ENCODE results near the gene TMEM186.
"Not testable (repeated sequence)": the region's sequence is repeated elsewhere in the genome, so short reads cannot be mapped to it uniquely, and the experiment has no call there.

Gene TMEM186

DNA sequence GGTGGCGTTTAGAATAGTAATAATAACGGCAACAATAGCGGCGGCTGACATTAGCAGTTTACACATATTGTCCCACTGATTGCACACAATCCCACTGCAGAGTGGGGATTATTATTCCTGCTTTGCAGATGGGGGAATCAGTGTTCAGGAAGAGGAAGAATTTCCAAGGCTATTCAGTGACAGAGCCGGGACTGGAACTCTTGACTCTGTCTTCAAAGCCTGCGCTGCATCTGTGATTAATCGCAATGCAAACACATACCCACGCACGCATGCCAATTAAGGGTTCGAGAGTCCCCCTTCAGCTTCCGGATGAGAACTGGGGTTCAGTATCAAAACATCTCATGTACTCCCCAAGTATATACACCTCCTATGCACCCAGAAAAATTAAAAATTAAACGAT is 29.2 kb downstream of the TMEM186 start:
- no peak for DNase-seq

DNA sequence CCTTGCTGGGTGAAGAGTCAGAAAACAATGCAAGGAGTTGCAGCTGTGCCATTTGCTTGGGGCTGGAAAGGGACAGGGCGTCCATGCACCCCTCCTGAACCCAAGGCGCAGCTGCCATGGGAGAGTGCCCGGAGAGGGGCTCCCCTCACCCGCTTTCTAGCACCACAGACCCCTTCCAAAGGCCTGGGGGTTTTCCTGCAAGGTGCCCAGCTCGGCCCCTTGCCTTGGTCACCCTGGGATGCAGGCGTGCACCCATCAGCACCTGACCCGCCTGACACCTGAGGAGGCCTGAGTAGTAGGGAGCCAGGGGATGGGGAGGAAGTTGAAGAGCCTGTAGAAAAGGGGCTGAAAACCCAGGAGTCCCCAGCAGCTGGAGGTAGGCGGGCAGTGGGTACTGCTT is 30.3 kb downstream of the TMEM186 start:
- no peak for DNase-seq

DNA sequence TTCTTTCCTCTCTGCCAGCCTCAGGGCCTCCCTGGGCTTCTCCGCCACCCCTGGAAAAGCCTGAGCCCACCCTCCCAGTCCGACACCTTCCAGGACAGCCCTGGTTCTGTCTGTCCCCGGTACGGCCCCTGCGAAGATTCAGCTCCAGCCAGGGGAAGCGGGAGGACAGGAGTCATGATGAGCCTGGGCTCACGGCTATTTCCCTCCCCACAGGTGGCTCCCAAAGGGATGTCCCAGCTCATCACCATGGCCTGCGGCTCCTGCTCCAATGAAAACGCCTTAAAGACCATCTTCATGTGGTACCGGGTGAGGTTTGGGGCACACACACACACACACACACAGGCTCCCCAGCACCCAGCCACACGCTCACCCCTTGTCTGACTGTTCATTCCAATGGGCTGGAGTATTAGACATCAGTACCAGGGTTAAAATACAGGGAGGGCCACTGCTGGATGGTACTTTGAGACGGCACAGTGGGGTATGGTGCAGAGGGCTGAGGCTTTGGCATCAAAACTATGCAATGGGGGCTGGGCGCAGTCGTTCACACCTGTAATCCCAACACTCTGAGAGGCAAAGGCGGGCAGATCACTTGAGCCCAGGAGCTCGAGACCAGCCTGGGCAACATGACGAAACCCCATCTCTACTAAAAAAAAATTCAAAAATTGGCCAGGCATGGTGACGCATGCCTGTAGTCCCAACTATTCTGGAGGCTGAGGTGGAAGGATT is 32.8 kb downstream of the TMEM186 start:
- no peak for DNase-seq

DNA sequence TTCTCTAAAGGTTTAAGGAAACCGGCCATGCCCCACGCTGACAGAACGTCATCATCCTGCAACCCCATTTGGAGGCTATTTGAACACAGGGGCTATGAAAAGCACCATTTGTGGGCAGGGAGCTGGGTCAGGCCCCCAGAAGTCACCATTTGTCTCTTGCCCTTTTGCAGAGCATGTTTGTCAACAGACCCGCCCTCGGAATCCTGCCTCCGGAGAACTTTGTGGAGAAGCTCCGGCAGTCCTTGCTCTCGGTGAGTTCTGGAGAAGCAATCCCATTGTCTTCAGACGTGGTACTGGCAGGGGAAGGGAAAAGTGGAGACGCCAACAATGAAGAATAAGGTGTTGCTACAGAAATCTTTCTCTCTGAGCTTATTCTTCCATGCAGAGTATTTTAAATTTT is 33.5 kb downstream of the TMEM186 start:
- DNase-seq: no peak

DNA sequence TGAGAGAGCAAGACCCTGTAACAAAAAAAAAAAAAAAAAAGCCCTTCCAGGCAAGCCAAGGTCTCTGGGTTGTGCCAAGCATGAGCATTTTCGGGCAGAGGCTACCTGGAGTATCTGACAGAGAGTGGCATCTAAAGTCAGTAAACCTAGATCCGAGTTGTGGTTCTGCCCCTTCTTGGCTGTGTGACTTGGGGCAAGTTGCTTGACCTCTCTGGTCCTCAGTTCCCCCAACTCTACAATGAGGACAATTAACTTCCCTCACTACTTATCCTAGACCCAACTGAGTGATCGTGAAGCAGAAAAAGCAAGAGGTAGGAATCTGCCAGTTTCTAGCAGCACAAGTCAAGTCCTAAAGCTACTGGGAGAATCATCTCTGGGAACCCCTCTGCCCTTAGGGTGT is 34.4 kb downstream of the TMEM186 start:
- DNase-seq: no peak

DNA sequence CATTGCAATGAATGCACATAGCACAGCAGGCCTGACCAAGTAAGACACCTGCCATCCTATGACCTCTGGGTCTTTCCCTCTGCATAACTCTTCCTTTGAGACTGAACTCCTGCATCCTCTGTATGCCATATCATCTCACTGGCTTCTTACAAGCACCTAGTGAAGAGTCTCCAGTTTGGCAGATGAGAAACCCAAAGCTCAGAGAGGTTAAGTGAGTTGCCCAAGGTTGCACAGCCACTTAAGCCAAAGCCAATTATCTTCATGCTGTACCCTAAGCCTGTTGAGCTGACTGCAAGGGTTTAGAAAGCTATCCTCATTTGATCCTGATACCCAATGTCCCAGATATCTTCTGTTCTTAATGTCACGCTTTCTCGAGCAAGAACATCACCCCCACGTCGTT is 35.2 kb downstream of the TMEM186 start:
- DNase-seq: no peak

DNA sequence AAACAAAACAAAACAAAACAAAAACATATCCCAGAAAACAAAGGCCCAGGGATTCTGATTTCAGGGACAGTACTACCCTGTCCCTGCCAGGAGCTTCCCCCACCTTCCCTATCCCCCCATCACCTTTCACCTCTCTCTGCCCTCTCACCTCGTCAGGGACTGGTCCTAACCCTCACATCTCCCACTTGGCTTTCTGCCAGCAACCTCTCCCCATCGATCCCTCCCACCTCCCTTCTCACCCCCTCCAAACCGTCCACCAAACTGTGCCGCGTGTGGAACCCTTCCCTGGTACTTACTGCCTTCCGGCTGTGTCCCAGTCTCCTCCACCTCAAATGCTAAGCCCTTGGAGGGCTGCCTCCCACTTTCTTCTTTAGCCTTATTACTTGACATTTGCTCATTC is 36.4 kb downstream of the TMEM186 start:
- no peak for DNase-seq

DNA sequence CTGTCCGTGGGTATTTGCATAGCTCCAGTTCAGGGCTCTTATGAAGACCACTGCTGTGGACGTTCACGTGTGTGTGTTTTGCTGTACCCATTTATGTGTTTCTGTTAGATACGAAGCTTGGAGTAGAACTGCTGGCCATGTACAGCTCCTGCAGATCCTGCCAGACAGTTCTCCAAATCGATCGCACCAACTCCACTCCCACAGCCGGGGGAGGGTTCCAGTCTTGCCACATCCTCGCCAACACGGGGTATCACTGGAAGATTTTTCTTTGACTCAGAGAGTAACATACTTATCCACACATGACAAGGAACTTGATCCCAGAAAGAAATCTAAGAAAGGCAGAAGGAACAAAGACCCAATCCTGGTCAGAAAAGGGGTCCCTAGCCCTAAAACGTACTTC is 37.4 kb downstream of the TMEM186 start:
- no peak for DNase-seq

DNA sequence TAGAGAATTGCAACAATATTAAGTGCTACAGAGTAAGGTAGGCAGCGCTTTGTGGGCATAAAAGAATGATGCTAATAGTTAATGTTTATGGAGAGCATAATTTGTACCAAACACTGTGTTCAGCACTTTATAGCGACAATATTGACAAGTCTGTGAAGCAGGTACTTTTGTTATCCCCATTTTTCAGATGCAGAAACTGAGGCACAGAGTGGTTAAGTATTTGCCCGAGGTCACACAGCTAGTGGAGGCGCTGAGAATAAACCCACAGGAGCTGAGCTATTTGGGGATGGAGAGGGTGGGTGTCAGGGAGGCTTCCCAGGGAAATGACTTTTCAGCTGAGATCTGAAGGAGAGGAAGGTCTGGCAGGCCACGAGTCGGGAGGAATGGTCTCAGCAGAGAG is 39.4 kb downstream of the TMEM186 start:
- DNase-seq: no peak

DNA sequence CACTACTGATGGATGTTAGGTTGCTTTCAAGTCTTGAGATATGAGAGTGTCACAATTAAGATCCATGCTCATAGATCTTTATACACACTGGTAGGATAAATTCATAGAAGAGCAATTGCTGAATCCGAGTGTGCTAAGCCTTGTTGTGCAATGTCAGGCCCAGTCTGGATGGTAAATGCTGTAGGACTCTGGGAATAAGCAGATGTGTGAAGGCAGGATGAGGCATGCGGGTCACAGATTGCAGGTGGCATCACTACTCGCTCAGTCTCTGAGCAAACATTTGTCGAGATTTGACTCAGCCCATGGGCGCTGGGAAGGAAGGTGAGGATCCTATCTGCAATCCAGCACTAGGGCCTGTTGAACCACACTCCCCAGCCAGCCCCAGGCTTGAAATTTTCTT is 40.7 kb downstream of the TMEM186 start:
- DNase-seq: no peak

DNA sequence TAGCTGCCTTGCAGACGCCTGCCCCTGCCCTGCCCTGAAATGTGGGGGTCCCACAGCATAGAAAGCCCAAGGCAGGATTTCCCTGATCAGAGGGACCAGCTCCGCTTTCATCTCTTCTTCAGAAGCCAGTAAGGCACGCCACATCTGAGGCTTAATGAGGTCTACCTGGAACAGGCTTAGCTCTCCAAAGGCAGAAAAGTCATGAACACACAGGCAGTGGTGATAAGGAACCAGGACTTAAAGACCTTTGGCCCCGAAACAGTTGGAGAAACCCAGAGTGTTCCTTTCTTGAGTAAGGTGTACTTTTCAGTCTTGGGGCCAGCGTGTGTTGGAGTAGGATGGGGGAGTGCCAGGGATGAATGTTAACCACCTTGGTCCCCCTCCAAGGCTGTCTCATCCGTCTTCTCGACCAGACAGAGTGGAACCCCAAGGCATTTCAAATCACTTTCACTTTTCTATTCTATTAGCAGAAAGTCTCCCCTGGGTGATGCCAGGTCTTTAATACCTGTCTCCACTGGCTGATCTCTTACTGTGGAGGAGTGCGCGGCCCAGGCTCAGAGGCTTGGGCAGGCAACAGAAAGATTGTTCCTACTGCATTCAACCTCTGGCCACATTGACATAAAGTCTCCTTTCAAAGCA is 43.9 kb downstream of the TMEM186 start:
- DNase-seq: no peak

DNA sequence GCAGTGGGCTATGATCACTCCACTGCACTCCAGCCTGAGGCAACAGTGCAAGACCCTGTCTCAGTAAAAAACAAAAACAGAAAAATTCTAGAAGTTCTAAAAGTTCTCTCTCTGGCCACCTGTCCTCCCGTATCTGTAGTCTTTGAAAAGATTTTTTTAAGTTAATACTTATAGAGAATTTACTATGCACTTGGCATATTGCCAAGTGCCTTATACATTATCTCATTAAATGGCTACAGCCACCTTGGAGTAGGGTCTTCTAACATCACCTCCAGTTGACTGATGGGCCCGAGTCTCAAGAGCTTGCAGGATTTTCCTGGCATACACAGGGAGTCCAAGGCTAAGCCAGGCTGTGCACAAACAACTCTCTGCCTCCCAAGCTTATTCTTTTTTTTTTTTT is 44.7 kb downstream of the TMEM186 start:
- DNase-seq: no peak

DNA sequence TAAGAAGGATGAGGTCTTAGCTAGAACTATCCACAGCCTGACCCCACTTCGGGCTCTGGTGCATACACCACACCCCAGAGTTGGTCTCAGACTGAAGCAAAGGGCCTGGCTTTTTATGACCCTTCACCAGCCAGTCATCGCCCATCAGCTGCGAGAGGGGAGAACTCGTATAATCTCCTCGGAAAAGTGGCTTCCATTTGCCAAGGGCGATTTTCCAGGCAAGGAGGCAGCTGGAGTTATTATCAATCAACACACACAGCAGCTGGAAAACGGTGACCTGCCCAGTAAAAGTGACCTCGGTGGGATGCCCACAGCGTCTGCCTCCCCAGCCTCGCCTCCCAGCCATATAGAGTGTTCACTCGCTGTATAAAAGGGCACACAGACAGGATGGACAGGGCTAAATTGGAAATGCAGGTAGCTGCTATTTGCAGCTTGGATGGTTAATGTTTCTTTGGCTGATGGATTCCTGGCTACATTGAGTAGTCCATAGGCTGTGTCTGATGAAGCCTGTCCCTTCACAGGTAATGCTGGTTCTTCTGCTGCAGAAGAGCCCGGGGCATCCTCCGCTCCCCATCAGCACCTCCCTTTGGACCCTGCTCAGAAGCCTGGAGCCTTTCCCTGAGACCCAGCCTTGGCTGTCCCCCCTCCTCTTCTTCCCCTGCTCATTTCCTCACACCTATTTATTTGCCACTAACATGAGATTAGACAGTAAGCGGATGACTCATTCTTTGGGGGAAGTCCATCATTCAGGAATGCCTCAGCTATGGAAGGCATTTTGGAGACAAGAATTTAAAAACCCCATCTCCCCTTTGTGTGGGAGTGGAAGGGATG is 45.7 kb downstream of the TMEM186 start:
- no peak for DNase-seq

DNA sequence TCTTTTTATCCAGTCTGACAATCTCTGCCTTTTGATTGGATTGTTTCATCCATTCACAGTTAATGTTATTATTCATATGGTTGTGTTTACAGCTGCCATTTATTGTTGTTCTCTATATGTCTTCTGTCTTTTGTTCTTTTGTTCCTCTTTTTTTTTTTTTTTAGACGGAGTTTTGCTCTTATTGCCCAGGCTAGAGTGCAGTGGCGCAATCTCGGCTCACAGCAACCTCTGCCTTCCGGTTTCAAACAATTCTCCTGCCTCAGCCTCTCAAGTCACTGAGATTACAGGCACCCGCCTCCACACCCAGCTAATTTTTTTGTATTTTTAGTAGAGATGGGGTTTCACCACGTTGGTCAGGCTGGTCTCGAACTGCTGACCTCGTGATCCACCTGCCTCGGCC is 48.5 kb downstream of the TMEM186 start:
- DNase-seq: not testable (repeated sequence)
